H1 (cell line): ENCODE results near the gene SCARB2. TPM values are rescaled to one million over a fixed set of nuclear protein-coding genes. Genes with fewer than 3 reads are reported as not detected.
A peak's percentile ranks its signal among the peaks of the same experiment; 100 is the strongest.

ENCODE experiments used
- ASH2L ChIP-seq: fragments of 200-600, 300-600 bp; sonication (generic); IDR thresholded peaks from one replicate; pipeline ENCODE4 v1.7.1; 2017; ENCODE audit warnings: low read length
- ATF2 ChIP-seq: IDR thresholded peaks from 2 replicates; pipeline ENCODE4 v1.6.1; 2012; ENCODE audit warnings: low read length, inconsistent platforms
- CHD2 ChIP-seq: IDR thresholded peaks from 2 replicates; pipeline ENCODE4 v1.6.1; 2012; ENCODE audit warnings: low read length, improper control_type of control experiment
- CREB1 ChIP-seq: IDR thresholded peaks from 2 replicates; pipeline ENCODE4 v1.6.1; 2012; ENCODE audit warnings: inconsistent platforms
- EGR1 ChIP-seq: IDR thresholded peaks from 2 replicates; pipeline ENCODE4 v1.6.1; 2011; ENCODE audit warnings: low read depth, low read length, borderline replicate concordance
- FOSL1 ChIP-seq: IDR thresholded peaks from 2 replicates; pipeline ENCODE4 v1.6.1; 2011; ENCODE audit warnings: mild to moderate bottlenecking, low read depth, low read length, moderate library complexity; ENCODE audit not compliant: insufficient read depth
- HDAC6 ChIP-seq: IDR thresholded peaks from one replicate; pipeline ENCODE4 v1.7.1; 2012; ENCODE audit warnings: low read depth, mild to moderate bottlenecking, inconsistent platforms, low read length, moderate library complexity
- JUN ChIP-seq: IDR thresholded peaks from 2 replicates; pipeline ENCODE4 v1.6.1; 2011; ENCODE audit warnings: low read depth, mild to moderate bottlenecking, improper control_type of control experiment, low read length
- KDM5A ChIP-seq: fragments of 200-600 bp; IDR thresholded peaks from 2 replicates; pipeline ENCODE4 v1.7.1; 2012; ENCODE audit warnings: mild to moderate bottlenecking, low read length, inconsistent platforms, mixed read lengths
- PHF8 ChIP-seq: fragments of 200-600 bp; sonication (generic); conservative IDR thresholded peaks from 2 replicates; pipeline ENCODE4 v1.7.1; 2012; ENCODE audit warnings: low read depth, mild to moderate bottlenecking, inconsistent platforms, low read length, moderate library complexity
- POLR2A ChIP-seq, 2 experiments: IDR thresholded peaks; 1 replicate in 1 of 2; 2 replicates in 1 of 2; pipeline ENCODE4 v1.6.1; 2011; ENCODE audit warnings: low read depth in 2 of 2, low read length in 2 of 2, mild to moderate bottlenecking in 2 of 2; ENCODE audit errors: control extremely low read depth in 1 of 2
- RBBP5 ChIP-seq: IDR thresholded peaks from 2 replicates; pipeline ENCODE4 v1.7.1; 2012; ENCODE audit warnings: low read depth, mild to moderate bottlenecking, inconsistent platforms, low read length, moderate library complexity, borderline replicate concordance
- SAP30 ChIP-seq: fragments of 300-600 bp; sonication (generic); IDR thresholded peaks from 2 replicates; pipeline ENCODE4 v1.7.1; 2012; ENCODE audit warnings: low read length, moderate library complexity, mild to moderate bottlenecking, inconsistent platforms; ENCODE audit not compliant: insufficient read depth, insufficient replicate concordance
- SRF ChIP-seq: IDR thresholded peaks from 2 replicates; pipeline ENCODE4 v1.6.1; 2011; ENCODE audit warnings: mild to moderate bottlenecking, low read depth, low read length, moderate library complexity
- TAF1 ChIP-seq: IDR thresholded peaks from 2 replicates; pipeline ENCODE4 v1.6.1; 2011; ENCODE audit warnings: mild to moderate bottlenecking, low read depth, low read length
- TAF7 ChIP-seq: optimal IDR thresholded peaks from 2 replicates; pipeline ENCODE3; 2011; ENCODE audit warnings: low read depth, mild to moderate bottlenecking, inconsistent platforms, low read length, moderate library complexity, borderline replicate concordance
- TBP ChIP-seq: IDR thresholded peaks from 2 replicates; pipeline ENCODE4 v1.6.1; 2011; ENCODE audit warnings: low read depth, low read length, improper control_type of control experiment
- ZNF274 ChIP-seq: IDR thresholded peaks from 2 replicates; pipeline ENCODE4 v1.7.0; 2012; ENCODE audit warnings: low read length, borderline replicate concordance; ENCODE audit errors: extremely low read depth
- polyA plus RNA-seq, 7 experiments: library from polyadenylated mRNA; depleted of rRNA in 3 of 7; stranded (reverse) in 5 of 7; unstranded in 2 of 7; fragments of >200 nt in 5 of 7; fragments of 200-250 nt in 2 of 7; gene quantifications; 1 replicate in 5 of 7; 2 replicates in 1 of 7; 4 replicates in 1 of 7; pipeline versions ENCODE4 v1.2.1 to v1.2.3, GENCODE V29; 2011 to 2013; ENCODE audit warnings: missing spikeins in 2 of 7, mixed read lengths in 2 of 7
- total RNA-seq: library from RNA; stranded (reverse); fragmentation: NEBNext Ultra II Directional; extraction: Animal tissue kit (Norgen Biotek cat#: 25700); gene quantifications from 2 replicates; pipeline ENCODE4 v1.2.1, GENCODE V29; 2021
- TF ChIP-seq, protein P1 (sequence below): IDR thresholded peaks from 2 replicates; pipeline ENCODE4 v1.6.1; 2011; ENCODE audit warnings: low read length, improper control_type of control experiment
- TF ChIP-seq, protein P2 (sequence below), 3 experiments: IDR thresholded peaks; 1 replicate in 2 of 3; 2 replicates in 1 of 3; pipeline versions ENCODE4 v1.5.1 to v1.6.1; 2011; ENCODE audit warnings: low read length in 3 of 3, mild to moderate bottlenecking in 3 of 3, inconsistent platforms in 2 of 3, low read depth in 1 of 3, moderate library complexity in 1 of 3; ENCODE audit not compliant: insufficient read depth in 1 of 3; ENCODE audit errors: control extremely low read depth in 1 of 3

The SCARB2 gene
- total and polyA plus RNA-seq, 2 of the 8 experiments (the other 6 are each of a cell fraction or from before 2014, with no cell fraction given): 18.5 to 35.7 TPM

- TF ChIP-seq CREB1: peak; percentile 89
- TF ChIP-seq, protein P1, sequence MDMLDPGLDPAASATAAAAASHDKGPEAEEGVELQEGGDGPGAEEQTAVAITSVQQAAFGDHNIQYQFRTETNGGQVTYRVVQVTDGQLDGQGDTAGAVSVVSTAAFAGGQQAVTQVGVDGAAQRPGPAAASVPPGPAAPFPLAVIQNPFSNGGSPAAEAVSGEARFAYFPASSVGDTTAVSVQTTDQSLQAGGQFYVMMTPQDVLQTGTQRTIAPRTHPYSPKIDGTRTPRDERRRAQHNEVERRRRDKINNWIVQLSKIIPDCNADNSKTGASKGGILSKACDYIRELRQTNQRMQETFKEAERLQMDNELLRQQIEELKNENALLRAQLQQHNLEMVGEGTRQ: no peak
- TF ChIP-seq, protein P2, sequence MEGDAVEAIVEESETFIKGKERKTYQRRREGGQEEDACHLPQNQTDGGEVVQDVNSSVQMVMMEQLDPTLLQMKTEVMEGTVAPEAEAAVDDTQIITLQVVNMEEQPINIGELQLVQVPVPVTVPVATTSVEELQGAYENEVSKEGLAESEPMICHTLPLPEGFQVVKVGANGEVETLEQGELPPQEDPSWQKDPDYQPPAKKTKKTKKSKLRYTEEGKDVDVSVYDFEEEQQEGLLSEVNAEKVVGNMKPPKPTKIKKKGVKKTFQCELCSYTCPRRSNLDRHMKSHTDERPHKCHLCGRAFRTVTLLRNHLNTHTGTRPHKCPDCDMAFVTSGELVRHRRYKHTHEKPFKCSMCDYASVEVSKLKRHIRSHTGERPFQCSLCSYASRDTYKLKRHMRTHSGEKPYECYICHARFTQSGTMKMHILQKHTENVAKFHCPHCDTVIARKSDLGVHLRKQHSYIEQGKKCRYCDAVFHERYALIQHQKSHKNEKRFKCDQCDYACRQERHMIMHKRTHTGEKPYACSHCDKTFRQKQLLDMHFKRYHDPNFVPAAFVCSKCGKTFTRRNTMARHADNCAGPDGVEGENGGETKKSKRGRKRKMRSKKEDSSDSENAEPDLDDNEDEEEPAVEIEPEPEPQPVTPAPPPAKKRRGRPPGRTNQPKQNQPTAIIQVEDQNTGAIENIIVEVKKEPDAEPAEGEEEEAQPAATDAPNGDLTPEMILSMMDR (IDR thresholded peaks at IDR 0.05; ENCODE audit: control extremely low read depth in 1 of 3, insufficient read depth in 1 of 3, low read depth in 1 of 3, low read length in 3 of 3): no peak
- TF ChIP-seq SRF: peak; percentile 58
- no peak for TF ChIP-seq JUN
- TF ChIP-seq EGR1: peak; percentile 84; the same call in 1 of the 2 replicates
- no peak for TF ChIP-seq FOSL1
- TF ChIP-seq PHF8: peak; percentile 97
- peak; percentile 92 for TF ChIP-seq TAF7
- no peak for TF ChIP-seq HDAC6
- TF ChIP-seq KDM5A: peak; percentile 95
- peak; percentile 98 for TF ChIP-seq POLR2A (IDR thresholded peaks at IDR 0.05; ENCODE audit: control extremely low read depth in 1 of 2, low read depth in 2 of 2, low read length in 2 of 2)
- peak; percentile 91; the same call in 1 of the 2 replicates for TF ChIP-seq RBBP5
- TF ChIP-seq SAP30: peak; percentile 99
- no peak for TF ChIP-seq ZNF274
- peak; percentile 76 for TF ChIP-seq ATF2
- TF ChIP-seq CHD2: peak; percentile 71; the same call in 1 of the 2 replicates
- peak; percentile 95 for TF ChIP-seq TAF1
- peak; percentile 97 for TF ChIP-seq ASH2L
- TF ChIP-seq TBP: peak; percentile 97
These were observed 65.3 kb downstream of the SCARB2 start, which contains the start of gene NUP54 (continued) for GRCh38 chr4:76148142-76148865.
